Astrocyte (in vitro differentiated cells and primary cell): ENCODE data around the gene SNAPC4.

Source experiments
- CTCF ChIP-seq: IDR thresholded peaks from 2 replicates; pipeline ENCODE4 v1.5.1; 2011; ENCODE audit warnings: low read depth, mild to moderate bottlenecking, inconsistent platforms, low read length, moderate library complexity; ENCODE audit not compliant: insufficient read depth
- EZH2 ChIP-seq: IDR thresholded peaks from 2 replicates; pipeline ENCODE4 v1.6.1; 2012; ENCODE audit warnings: mild to moderate bottlenecking, low read length, inconsistent platforms; ENCODE audit not compliant: insufficient read depth

DNA sequence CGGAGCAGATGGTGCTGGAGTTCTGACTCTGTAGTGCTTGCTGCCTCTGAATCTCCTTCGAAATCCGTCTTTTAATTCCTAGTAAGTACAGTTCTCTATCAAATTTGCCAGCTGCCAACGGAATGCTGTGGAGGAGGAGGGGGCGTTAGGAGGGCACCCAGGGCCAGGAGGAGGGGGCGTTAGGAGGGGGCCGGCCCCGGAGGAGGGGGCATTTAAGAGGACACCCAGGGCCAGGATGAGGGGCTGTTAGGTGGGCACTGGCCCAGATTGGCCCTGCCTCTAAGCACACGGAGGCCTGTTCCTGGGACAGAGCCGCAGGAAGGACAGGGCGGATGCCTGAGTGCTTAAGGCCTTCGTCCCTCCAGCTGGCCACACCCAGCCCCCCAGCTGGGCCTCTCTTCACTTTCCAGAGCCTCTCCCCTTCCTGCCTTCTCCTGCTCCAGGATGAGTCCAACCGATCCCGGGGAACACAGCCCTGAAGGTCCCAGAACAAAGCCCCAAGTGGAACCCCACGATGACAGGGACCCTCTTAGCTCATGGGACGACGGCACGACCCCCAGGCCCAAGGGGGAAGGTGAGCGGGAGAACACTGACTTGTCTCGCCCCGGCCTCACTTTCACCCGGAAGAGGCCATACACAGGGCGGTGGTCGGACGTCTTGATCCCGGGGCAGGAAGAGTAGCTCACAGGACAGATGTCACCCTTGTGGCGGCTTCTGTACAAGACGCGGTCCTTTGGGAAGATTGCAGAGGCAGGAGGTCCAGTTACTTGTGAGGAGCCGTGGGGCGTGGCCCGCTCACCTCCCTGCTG lies 29.9 kb upstream of the SNAPC4 start:
- TF ChIP-seq CTCF (no peak), EZH2 (no peak)
